Testis (tissue), 3 donors: ENCODE measurements around the gene ARHGEF35. TPM values are rescaled to one million over a fixed set of nuclear protein-coding genes. Genes with fewer than 3 reads are reported as not detected.

ENCODE experiments used
- DNase-seq: peaks from one replicate; pipeline ENCODE4 v3.0.0-alpha.2; 2019
- H3K27ac ChIP-seq, 2 donors: fragments of 200-600 bp; sonication (generic); one replicate each; pipeline ENCODE4 v1.5.1; 2019
- H3K27me3 ChIP-seq: fragments of 200-600 bp; sonication (generic); one replicate; pipeline ENCODE4 v1.5.1; 2019
- H3K36me3 ChIP-seq: fragments of 200-600 bp; sonication (generic); one replicate; pipeline ENCODE4 v1.5.1; 2017; ENCODE audit warnings: low read depth; ENCODE audit errors: missing control alignments
- H3K4me1 ChIP-seq: fragments of 200-600 bp; sonication (generic); one replicate; pipeline ENCODE4 v1.5.1; 2019
- H3K4me3 ChIP-seq, 2 donors: fragments of 200-600 bp; sonication (generic); one replicate each; pipeline ENCODE4 v1.5.1; 2017 to 2019
- H3K9me3 ChIP-seq: fragments of 200-600 bp; sonication (generic); one replicate; pipeline ENCODE4 v1.5.1; 2017
- CTCF ChIP-seq, 3 experiments: fragments of 450-650 bp in 2 of 3; fragments of 200-600 bp in 1 of 3; sonication (generic) in 1 of 3; IDR thresholded peaks; one replicate each; pipeline ENCODE4 v1.5.1; 2016 to 2019; ENCODE audit warnings: antibody characterized with exemption in 3 of 3, mild to moderate bottlenecking in 2 of 3, moderate library complexity in 1 of 3
- POLR2A ChIP-seq: fragments of 450-650 bp; IDR thresholded peaks from one replicate; pipeline ENCODE4 v1.6.1; 2017; ENCODE audit warnings: antibody characterized with exemption, mild to moderate bottlenecking, moderate library complexity
- WGBS, 2 donors: methylation state at CpG; one replicate each; pipeline ENCODE4 v1.1.5; 2018; 5-methylcytosine and 5-hydroxymethylcytosine counted together
- intact Hi-C: fragments of 100-400 bp; cut with DNase I; formaldehyde crosslinking; loops from one replicate; pipeline ENCODE4 v1.15.1; 2023; ENCODE audit warnings: low total_unique reads
- polyA plus RNA-seq: library from polyadenylated mRNA; stranded (reverse); fragments of 350-450 nt; fragmentation: Illumina TruSeq; extraction: RNeasy Lipid Tissue Mini Kit (QIAGEN cat#74804); gene quantifications from one replicate; pipeline ENCODE4 v1.2.3, GENCODE V29; 2014; ENCODE audit warnings: low read depth, low replicate concordance; ENCODE audit not compliant: insufficient read depth
- total RNA-seq, 2 donors: library from RNA; depleted of rRNA; stranded (reverse); fragments of >200 nt; gene quantifications; one replicate each; pipeline ENCODE4 v1.2.3, GENCODE V29; 2016

The ARHGEF35 gene
- total and polyA plus RNA-seq, 3 donors from 2014 or later = 0.87 to 3.0 (median 1.3) TPM

- 69 to 74% methylated on average over 2 of the region's 2 CpGs for WGBS, 2 donors
- Histone ChIP-seq H3K27ac (no peak overlapping the region), H3K4me1 (no peaks in the 10 kb centered on the region), H3K9me3 (no peaks in the 10 kb centered on the region), H3K36me3 (no peaks in the 10 kb centered on the region), H3K27me3 (no peaks in the 10 kb centered on the region), H3K4me3 (no peak overlapping the region)
- no peak for TF ChIP-seq POLR2A
- TF ChIP-seq CTCF (IDR thresholded peaks at IDR 0.05) = no peak
- intact Hi-C loops = no loop called here
- DNase-seq = no peak
These were observed 47.3 kb downstream of the ARHGEF35 start for GRCh38 chr7:144148224-144148827.

GRCh38 chr7:144144426-144144825 is 51.2 kb downstream of the ARHGEF35 start:
- intact Hi-C loops = no loop called here
- 86 to 90% methylated on average over 3 of the region's 3 CpGs for WGBS, 2 donors
- H3K27me3 ChIP-seq = no peaks in the 10 kb centered on the region
- no peak overlapping the region for H3K27ac ChIP-seq
- TF ChIP-seq CTCF (IDR thresholded peaks at IDR 0.05) (no peak), POLR2A (no peak)
- H3K4me1 ChIP-seq = no peaks in the 10 kb centered on the region
- no peak overlapping the region for H3K4me3 ChIP-seq
- no peaks in the 10 kb centered on the region for H3K36me3 ChIP-seq
- no peak for DNase-seq
- H3K9me3 ChIP-seq = no peaks in the 10 kb centered on the region

- no peaks in the 10 kb centered on the region for H3K27me3 ChIP-seq
- no peaks in the 10 kb centered on the region for H3K4me1 ChIP-seq
- TF ChIP-seq POLR2A (no peak), CTCF (IDR thresholded peaks at IDR 0.05) (no peak)
- WGBS, 2 donors = 80 to 96% methylated on average over 3 of the region's 3 CpGs
- no peaks in the 10 kb centered on the region for H3K36me3 ChIP-seq
- H3K27ac ChIP-seq = no peak overlapping the region
- intact Hi-C loops = no loop called here
- no peaks in the 10 kb centered on the region for H3K9me3 ChIP-seq
- H3K4me3 ChIP-seq = no peak overlapping the region
- no peak for DNase-seq
These were observed 53.4 kb downstream of the ARHGEF35 start for GRCh38 chr7:144142187-144142586.

GRCh38 chr7:144137501-144137900 is 58.1 kb downstream of the ARHGEF35 start:
- intact Hi-C loops = no loop called here
- Histone ChIP-seq H3K4me1 (no peaks in the 10 kb centered on the region), H3K9me3 (no peaks in the 10 kb centered on the region), H3K36me3 (no peaks in the 10 kb centered on the region), H3K27ac (no peak overlapping the region), H3K4me3 (no peak overlapping the region), H3K27me3 (no peaks in the 10 kb centered on the region)
- TF ChIP-seq CTCF (IDR thresholded peaks at IDR 0.05) = no peak
- TF ChIP-seq POLR2A = no peak
- DNase-seq = no peak
- WGBS, 2 donors = 61 to 64% methylated on average over 1 of the region's 1 CpG

Other genes starting within 250 kb of the ARHGEF35 start
- gene OR2F1, start 241.0 kb downstream of the ARHGEF35 start, total RNA-seq = 1 to 10 TPM; 2.2 to 5.3 TPM
- gene OR2F1, start 241.0 kb downstream of the ARHGEF35 start, polyA plus RNA-seq = 0.20 TPM
- gene OR6B1, start 195.5 kb downstream of the ARHGEF35 start, total RNA-seq = 1 to 10 TPM; 1.4 to 1.8 TPM
- gene OR6B1, start 195.5 kb downstream of the ARHGEF35 start, polyA plus RNA-seq = 0.53 TPM
- under 1 TPM; 0.31 to 0.43 TPM for gene OR2A5, start 146.9 kb downstream of the ARHGEF35 start, total RNA-seq
- not detected for gene OR2A5, start 146.9 kb downstream of the ARHGEF35 start, polyA plus RNA-seq
- under 1 TPM in 1 of 2 donors, not detected in 1; 0.19 TPM for gene OR2A25, start 126.0 kb downstream of the ARHGEF35 start, total RNA-seq
- gene OR2A25, start 126.0 kb downstream of the ARHGEF35 start, polyA plus RNA-seq = 0.18 TPM
- under 1 TPM; 0.06 to 0.39 TPM for gene OR2A12, start 109.6 kb downstream of the ARHGEF35 start, total RNA-seq
- not detected for gene OR2A12, start 109.6 kb downstream of the ARHGEF35 start, polyA plus RNA-seq
- not detected for gene OR2A2, start 86.2 kb downstream of the ARHGEF35 start, total RNA-seq
- not detected for gene OR2A2, start 86.2 kb downstream of the ARHGEF35 start, polyA plus RNA-seq
- gene OR2A14, start 72.7 kb downstream of the ARHGEF35 start, total RNA-seq = not detected
- gene OR2A14, start 72.7 kb downstream of the ARHGEF35 start, polyA plus RNA-seq = not detected
- 10 to 100 TPM in 1 of 2 donors, 1 to 10 TPM in 1; 7.5 to 13.1 TPM for gene CTAGE4, start 12.4 kb downstream of the ARHGEF35 start, total RNA-seq
- not detected for gene CTAGE4, start 12.4 kb downstream of the ARHGEF35 start, polyA plus RNA-seq
- gene OR2A42, start 43.8 kb upstream of the ARHGEF35 start, total RNA-seq = not detected
- gene OR2A42, start 43.8 kb upstream of the ARHGEF35 start, polyA plus RNA-seq = not detected
- gene OR2A7, start 69.0 kb upstream of the ARHGEF35 start, total RNA-seq = 1 to 10 TPM in 1 of 2 donors, under 1 TPM in 1; 0.63 to 1.2 TPM
- 1.1 TPM for gene OR2A7, start 69.0 kb upstream of the ARHGEF35 start, polyA plus RNA-seq
- 10 to 100 TPM in 1 of 2 donors, 1 to 10 TPM in 1; 4.4 to 13.7 TPM for gene CTAGE8, start 73.5 kb upstream of the ARHGEF35 start, total RNA-seq
- 16.6 TPM for gene CTAGE8, start 73.5 kb upstream of the ARHGEF35 start, polyA plus RNA-seq
- gene OR2A1, start 116.6 kb upstream of the ARHGEF35 start, total RNA-seq = under 1 TPM in 1 of 2 donors, not detected in 1; 0.37 TPM
- 0.20 TPM for gene OR2A1, start 116.6 kb upstream of the ARHGEF35 start, polyA plus RNA-seq
- 1 to 10 TPM; 4.3 to 5.2 TPM for gene ARHGEF5, start 159.6 kb upstream of the ARHGEF35 start, total RNA-seq
- gene ARHGEF5, start 159.6 kb upstream of the ARHGEF35 start, polyA plus RNA-seq = 5.0 TPM
- 1 to 10 TPM; 1.6 TPM for gene NOBOX, start 207.9 kb upstream of the ARHGEF35 start, total RNA-seq
- gene NOBOX, start 207.9 kb upstream of the ARHGEF35 start, polyA plus RNA-seq = 1.1 TPM